Motor neuron (in vitro differentiated cells): ENCODE data around the gene ABCG8. TPM values are rescaled to one million over a fixed set of nuclear protein-coding genes. Genes with fewer than 3 reads are reported as not detected.
A peak's percentile ranks its signal among the peaks of the same experiment; 100 is the strongest.
"Not testable (repeated sequence)": the region's sequence is repeated elsewhere in the genome, so short reads cannot be mapped to it uniquely, and the experiment has no call there.

ENCODE experiments used
- ATAC-seq, 8 experiments: fragments of 200-7000 bp; cut with Tn5 transposase; replicated peaks in 6 of 8; 2 replicates each; pipeline ENCODE4 v1.8.0; 2021; ENCODE audit warnings: mild to moderate bottlenecking in 8 of 8, moderate library complexity in 8 of 8
- H3K27ac ChIP-seq, 2 donors: fragments of 250-450 bp; sonication (Bioruptor Pico); 2 replicates each; pipeline ENCODE4 v1.9.0; 2021; ENCODE audit warnings: antibody characterized with exemption in 2 of 2, mild to moderate bottlenecking in 2 of 2, moderate library complexity in 1 of 2
- H3K4me1 ChIP-seq, 2 donors: fragments of 250-450 bp; sonication (Bioruptor Pico); replicated peaks in 1 of 2; 2 replicates each; pipeline ENCODE4 v1.6.1; 2021; ENCODE audit warnings: antibody characterized with exemption in 2 of 2, mild to moderate bottlenecking in 2 of 2, moderate library complexity in 1 of 2
- H3K4me3 ChIP-seq, 5 donors: fragments of 250-450 bp; sonication (Bioruptor Pico); 2 replicates each; pipeline ENCODE4 v1.9.0; 2021; ENCODE audit warnings: antibody characterized with exemption in 5 of 5, mild to moderate bottlenecking in 5 of 5, moderate library complexity in 4 of 5
- WGBS, 10 experiments: fragments of 450-650 bp; shearing (Covaris generic); methylation state at CpG; one replicate each; pipeline ENCODE4 v1.0.0; 2022; 5-methylcytosine and 5-hydroxymethylcytosine counted together
- in situ Hi-C, 9 experiments: fragments of 400-800 bp; cut with MboI; loops; one replicate each; pipeline ENCODE4 v1.15.0; 2021; ENCODE audit warnings: low sequenced_read_pairs in 9 of 9, low pct_unique_long_range_greater_than_20kb in 2 of 9; ENCODE audit not compliant: unreplicated experiment in 9 of 9
- total RNA-seq, 8 experiments: library from RNA; unstranded; fragments of 300-600 nt; gene quantifications; 2 replicates each; pipeline versions ENCODE4 v1.2.3 to v1.2.4, GENCODE V29; 2022

The ABCG8 gene
- total RNA-seq, 8 experiments from 2014 or later = 0.11 to 0.94 (median 0.19) TPM

DNA sequence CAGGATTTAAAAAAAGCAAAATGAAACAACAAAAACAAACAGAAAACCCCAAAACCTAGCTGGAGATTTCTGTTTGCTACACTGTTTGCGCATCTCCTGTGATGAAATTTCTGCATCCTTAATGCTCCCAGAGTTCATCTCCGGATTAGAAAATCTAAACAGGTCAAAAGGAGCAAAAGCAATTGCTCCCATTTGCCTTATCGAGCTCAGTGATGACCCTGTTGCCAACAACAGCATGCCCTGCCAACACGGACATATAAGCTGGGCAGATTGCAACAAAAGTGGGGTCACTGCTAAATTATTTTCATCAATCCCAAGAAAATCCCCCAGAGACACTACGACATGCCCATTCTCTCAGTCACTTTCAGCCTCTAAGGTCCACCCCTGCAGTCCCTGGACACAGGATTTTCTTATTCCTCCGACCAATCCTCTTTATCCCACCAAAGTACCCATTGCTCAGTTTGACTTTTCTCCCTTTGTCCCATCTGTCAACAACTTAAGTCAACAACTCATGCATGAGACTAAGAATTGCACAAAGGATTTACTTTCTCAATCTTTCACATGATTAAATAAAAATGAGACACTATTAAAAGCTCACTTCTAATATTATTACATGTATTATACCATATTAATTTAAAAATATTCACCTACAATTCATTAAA is 67.8 kb downstream of the ABCG8 start:
- peaks cover 16 to 22% of the 10 kb centered on the region in 2 donors for H3K4me1 ChIP-seq
- ATAC-seq = peak in 1 of 8 experiments; percentile 59
- no peak overlapping the region for H3K4me3 ChIP-seq
- WGBS, 10 experiments = 73 to 100% (median 86%) methylated on average over 2 to 6 of the region's 6 CpGs; no CpG with 5 or more reads in 2 of the 10 experiments
- no peak overlapping the region for H3K27ac ChIP-seq
- in situ Hi-C loops = no loop called here

- H3K27ac ChIP-seq, in situ Hi-C loops, H3K4me3 ChIP-seq, ATAC-seq, H3K4me1 ChIP-seq: not testable (repeated sequence)
- 87 to 100% (median 97%) methylated on average over 3 to 8 of the region's 8 CpGs for WGBS, 10 experiments
These were observed 72.5 kb downstream of the ABCG8 start for GRCh38 chr2:43911136-43911790.

DNA sequence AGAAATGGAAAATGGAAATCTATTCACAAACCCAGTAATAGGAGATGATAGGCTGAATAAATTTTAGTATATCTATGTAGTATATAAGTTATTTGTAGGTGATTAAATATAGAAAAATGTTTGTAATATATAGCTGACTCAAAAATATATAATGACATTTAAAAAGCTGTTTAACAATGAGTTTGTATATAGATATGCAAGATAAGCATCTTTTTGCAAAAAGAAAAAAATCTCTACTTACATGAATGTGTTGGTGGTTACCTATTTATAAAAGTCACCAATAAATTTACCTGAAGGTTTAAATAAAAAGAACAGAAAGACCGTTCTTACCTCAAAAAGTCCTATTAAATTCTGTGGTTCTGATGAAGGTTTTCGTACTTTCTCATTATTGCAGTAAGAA is 85.7 kb downstream of the ABCG8 start:
- WGBS, 10 experiments = 80 to 100% (median 94%) methylated on average over 1 to 2 of the region's 2 CpGs
- in situ Hi-C loops = no loop called here
- Histone ChIP-seq H3K4me1 (no peaks in the 10 kb centered on the region), H3K27ac (no peak overlapping the region), H3K4me3 (no peak overlapping the region)
- ATAC-seq = no peak

DNA sequence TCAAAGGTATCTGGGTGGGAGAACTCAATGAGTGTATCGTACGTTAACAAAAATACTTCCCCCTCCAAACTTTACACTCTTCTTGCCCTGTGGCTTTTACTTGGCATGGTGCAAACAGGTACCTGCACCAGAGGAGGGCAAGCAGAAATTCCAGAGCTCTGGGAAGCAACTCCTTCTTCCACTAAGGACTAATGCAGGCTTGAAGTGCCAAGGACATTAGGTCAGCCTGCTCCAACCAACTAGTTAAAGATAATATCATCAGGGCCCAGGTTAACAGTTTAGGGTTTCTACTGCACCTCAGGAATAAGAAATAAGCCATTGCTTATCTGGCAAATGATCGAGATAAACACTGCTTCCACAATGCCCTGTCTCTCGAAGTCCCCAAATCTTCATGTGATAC is 86.7 kb downstream of the ABCG8 start:
- Histone ChIP-seq H3K27ac (no peak overlapping the region), H3K4me3 (no peak overlapping the region), H3K4me1 (no peaks in the 10 kb centered on the region)
- no peak for ATAC-seq
- WGBS, 10 experiments = 71 to 100% (median 98%) methylated on average over 1 to 4 of the region's 4 CpGs; no CpG with 5 or more reads in 2 of the 10 experiments
- in situ Hi-C loops = no loop called here

DNA sequence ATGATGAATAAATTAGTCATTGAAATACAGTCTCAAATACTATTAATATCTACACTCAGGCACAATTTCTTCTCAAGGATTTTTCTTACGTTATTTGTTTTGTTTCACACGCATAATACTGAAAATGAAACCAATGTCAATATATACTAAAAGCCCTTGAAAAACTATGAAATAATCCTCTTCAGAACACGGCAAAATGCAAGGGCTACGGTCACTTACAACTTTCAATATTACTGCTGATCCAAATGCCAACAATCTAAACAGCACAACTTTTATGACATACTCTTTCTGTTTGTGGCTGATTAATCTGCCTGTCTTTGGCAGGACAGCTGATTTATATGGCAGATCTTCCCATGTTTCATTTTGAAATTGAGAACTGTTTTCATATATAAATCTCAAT is 88.7 kb downstream of the ABCG8 start:
- no peak overlapping the region for H3K27ac ChIP-seq
- WGBS, 10 experiments = 89 to 100% (median 94%) methylated on average over 3 to 4 of the region's 4 CpGs; no CpG with 5 or more reads in 1 of the 10 experiments
- ATAC-seq = no peak
- in situ Hi-C loops = no loop called here
- H3K4me1 ChIP-seq = no peaks in the 10 kb centered on the region
- H3K4me3 ChIP-seq = no peak overlapping the region

DNA sequence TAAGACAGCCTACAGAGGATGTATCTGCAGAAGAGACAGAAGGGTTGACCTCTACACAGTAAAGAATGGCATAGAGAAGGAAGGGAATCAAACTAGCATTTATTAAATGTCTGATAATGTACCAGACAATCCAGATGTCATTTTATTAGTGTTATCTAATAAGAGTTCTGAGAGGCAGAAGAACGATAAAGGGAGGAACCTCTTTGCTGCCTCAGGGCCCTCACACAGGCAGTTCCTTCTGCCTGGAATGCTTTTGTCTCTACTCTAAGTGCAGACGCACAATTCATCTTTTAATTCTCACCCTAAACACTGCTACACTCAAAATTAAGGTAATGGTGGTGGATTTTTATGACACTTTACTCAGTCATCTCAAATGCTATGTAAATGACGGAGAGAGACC is 92.5 kb downstream of the ABCG8 start:
- no peak for ATAC-seq
- 78 to 100% (median 93%) methylated on average over 1 to 3 of the region's 3 CpGs for WGBS, 10 experiments
- in situ Hi-C loops = no loop called here
- Histone ChIP-seq H3K4me3 (no peak overlapping the region), H3K27ac (no peak overlapping the region), H3K4me1 (no peaks in the 10 kb centered on the region)

Other genes with a start within 250 kb of the ABCG8 start
- gene THADA, start 242.9 kb upstream of the ABCG8 start, total RNA-seq = 10 to 100 TPM; 10.4 to 33.6 (median 15.9) TPM
- gene PLEKHH2, start 201.7 kb upstream of the ABCG8 start, total RNA-seq = 10 to 100 TPM in 1 of 8 experiments, 1 to 10 TPM in 7; 1.0 to 57.4 (median 2.8) TPM
- 1 to 10 TPM in 3 of 8 experiments, under 1 TPM in 3, not detected in 2; 0.23 to 4.3 (median 0.91) TPM for gene C1GALT1C1L, start 162.5 kb upstream of the ABCG8 start, total RNA-seq
- 10 to 100 TPM; 20.3 to 56.0 (median 32.4) TPM for gene DYNC2LI1, start 64.9 kb upstream of the ABCG8 start, total RNA-seq
- under 1 TPM; 0.05 to 0.43 (median 0.19) TPM for gene ABCG5, start 132 bp upstream of the ABCG8 start, total RNA-seq
- 100 to 1,000 TPM in 2 of 8 experiments, 10 to 100 TPM in 6; 50.5 to 152 (median 72.7) TPM for gene LRPPRC, start 157.0 kb downstream of the ABCG8 start, total RNA-seq